NCI-H524 (cell line): ENCODE results near the gene ZNF641.
A peak's percentile ranks its signal among the peaks of the same experiment; 100 is the strongest.
"Not testable (repeated sequence)": the region's sequence is repeated elsewhere in the genome, so short reads cannot be mapped to it uniquely, and the experiment has no call there.

Experiments
- DNase-seq, 2 experiments: peaks; one replicate each; lab custom pipeline; 2025; lab: John Stamatoyannopoulos, UW

ZNF641 gene

GRCh38 chr12:48334808-48335207, 15.9 kb downstream of the ZNF641 start:
- DNase-seq, result no peak

GRCh38 chr12:48333680-48334079, 17.0 kb downstream of the ZNF641 start:
- not testable (repeated sequence) for DNase-seq

DNA sequence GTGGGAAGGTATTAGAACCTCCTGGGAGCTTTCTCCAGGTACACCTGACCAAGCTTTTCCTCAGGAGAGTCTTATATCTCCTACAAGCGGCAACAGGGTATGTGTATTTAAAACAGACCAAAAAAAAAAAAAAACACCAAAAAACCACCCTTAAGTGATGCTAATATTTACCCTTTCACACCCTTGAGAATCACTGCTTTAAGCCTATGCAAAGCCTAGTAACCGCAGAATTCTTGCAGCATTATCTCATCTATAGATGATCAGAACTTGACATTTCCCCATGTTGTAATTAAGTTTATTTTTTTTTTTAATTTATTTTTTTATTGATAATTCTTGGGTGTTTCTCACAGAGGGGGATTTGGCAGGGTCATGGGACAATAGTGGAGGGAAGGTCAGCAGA, 19.3 kb downstream of the ZNF641 start:
- no peak for DNase-seq

GRCh38 chr12:48329199-48329939, 21.4 kb downstream of the ZNF641 start:
- no peak for DNase-seq

DNA sequence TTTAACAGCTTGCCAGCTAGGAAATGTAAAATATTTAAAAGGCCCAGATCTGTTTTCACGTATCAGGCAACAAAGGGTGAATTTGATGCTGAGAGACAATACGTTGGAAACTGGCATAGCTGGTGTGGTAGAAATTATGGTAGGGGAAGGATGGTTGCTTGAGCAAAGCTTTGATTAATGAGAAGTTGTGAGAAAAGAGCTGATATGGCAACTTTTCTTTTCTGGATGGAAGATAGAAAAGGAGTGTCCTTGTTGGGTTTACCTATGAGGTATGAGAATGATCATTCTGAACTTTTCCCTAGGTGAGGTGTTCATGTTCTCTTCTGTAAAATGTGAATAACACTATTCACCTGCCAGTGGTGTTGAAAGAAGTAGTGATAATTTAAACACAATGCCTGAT, 34.2 kb downstream of the ZNF641 start:
- no peak for DNase-seq

GRCh38 chr12:48311313-48311712, 39.4 kb downstream of the ZNF641 start:
- no peak for DNase-seq

DNA sequence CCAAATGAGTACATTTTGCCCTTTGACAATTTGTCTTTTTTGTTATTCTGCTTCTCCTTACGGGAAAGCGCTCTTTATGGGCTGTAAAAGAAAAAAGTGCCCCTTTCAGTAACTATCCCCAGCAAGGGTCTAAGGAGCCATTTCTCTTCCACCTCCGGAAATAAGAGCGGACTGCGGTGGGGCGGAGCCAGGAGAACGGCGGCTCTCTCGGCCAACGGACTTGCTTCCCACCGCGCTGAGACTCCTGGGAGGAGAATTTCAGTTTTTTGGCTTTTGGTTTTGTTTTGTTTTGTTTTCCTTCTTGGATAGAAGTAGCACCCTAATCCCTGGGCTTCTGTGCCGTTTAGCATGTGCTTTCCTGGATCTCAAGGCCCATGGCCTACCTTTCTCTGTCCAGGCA, 43.5 kb downstream of the ZNF641 start:
- no peak for DNase-seq

GRCh38 chr12:48305190-48305589, 45.5 kb downstream of the ZNF641 start:
- DNase-seq, result no peak

- DNase-seq, result no peak
These were observed 48.4 kb downstream of the ZNF641 start for GRCh38 chr12:48302161-48302911.

- DNase-seq, result no peak
These were observed 49.9 kb downstream of the ZNF641 start for GRCh38 chr12:48300774-48301173.

GRCh38 chr12:48296586-48297282, 54.0 kb downstream of the ZNF641 start:
- peak; percentile 51 to 74 for DNase-seq

GRCh38 chr12:48292040-48292439, 58.7 kb downstream of the ZNF641 start:
- DNase-seq, result no peak

GRCh38 chr12:48291511-48291910, 59.2 kb downstream of the ZNF641 start:
- DNase-seq, result no peak

DNA sequence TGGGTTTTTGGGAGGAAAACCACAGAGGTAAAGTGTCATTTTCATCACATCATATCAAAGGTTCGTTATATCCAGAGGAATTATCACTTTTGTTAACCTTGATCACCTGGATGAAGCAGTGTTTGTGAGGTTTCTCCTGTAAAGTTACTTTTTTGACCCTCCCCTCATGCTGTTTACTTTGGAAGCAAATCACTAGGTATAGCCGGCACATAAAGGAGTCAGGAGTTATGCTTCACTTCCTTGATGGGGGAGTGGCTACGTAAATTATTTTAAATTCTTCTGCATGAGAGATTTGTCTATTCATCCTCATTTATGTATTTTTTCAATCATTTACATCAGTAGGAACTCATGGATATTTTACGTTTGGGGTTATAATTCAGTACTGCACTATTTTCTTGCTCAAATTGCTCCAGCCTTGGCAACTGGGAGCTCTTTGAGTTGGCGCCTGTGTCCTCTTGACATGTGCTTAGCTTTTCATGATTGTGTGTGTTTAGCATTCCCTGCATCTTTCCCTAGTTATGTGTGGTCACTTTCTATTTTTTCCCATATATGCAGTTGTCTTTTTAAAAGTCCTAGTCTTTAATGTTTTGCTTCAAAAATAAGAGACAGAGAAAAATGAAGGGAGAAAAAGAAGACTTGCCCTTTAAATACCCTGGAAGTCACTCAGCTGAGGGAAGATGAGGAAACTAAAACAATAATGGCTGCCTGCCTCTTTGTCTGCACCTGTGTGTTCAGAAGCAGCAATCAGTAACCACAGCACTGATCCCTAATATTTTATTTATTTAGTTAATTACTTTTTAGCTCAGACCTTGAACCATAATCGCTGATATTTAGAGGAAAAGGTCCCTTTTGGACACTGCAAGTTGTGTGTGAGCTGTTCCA, 62.1 kb downstream of the ZNF641 start:
- no peak for DNase-seq
